Measurements from ENCODE around the gene CCL26.
A peak's percentile ranks its signal among the peaks of the same experiment; 100 is the strongest.

GRCh38 chr7:75756991-75757676 is 14.9 kb downstream of the CCL26 start:
- TF ChIP-seq MAFK (IDR thresholded peaks at IDR 0.05; ENCODE audit: partially characterized antibody): no peak
- TF ChIP-seq CTCF (IDR thresholded peaks at IDR 0.05): peak; percentile 24
- TF ChIP-seq, protein P1, sequence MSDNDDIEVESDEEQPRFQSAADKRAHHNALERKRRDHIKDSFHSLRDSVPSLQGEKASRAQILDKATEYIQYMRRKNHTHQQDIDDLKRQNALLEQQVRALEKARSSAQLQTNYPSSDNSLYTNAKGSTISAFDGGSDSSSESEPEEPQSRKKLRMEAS (IDR thresholded peaks at IDR 0.05): no peak
- no peak for TF ChIP-seq POLR2A (IDR thresholded peaks at IDR 0.05; ENCODE audit: low read length)
- no peak for TF ChIP-seq CHD4 (IDR thresholded peaks at IDR 0.05; ENCODE audit: borderline replicate concordance)
- no peak for TF ChIP-seq ZSCAN20 (CRISPR knock-in tag; IDR thresholded peaks at IDR 0.05)
- TF ChIP-seq, protein P2, sequence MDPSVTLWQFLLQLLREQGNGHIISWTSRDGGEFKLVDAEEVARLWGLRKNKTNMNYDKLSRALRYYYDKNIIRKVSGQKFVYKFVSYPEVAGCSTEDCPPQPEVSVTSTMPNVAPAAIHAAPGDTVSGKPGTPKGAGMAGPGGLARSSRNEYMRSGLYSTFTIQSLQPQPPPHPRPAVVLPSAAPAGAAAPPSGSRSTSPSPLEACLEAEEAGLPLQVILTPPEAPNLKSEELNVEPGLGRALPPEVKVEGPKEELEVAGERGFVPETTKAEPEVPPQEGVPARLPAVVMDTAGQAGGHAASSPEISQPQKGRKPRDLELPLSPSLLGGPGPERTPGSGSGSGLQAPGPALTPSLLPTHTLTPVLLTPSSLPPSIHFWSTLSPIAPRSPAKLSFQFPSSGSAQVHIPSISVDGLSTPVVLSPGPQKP (IDR thresholded peaks at IDR 0.05; ENCODE audit: low read depth, low read length): no peak
- 0 out of 3 replicates have a peak, but pooled peaks have one; percentile 44 for TF ChIP-seq SMC3 (IDR thresholded peaks at IDR 0.05)
- peak; percentile 23 to 59; a peak in 3 of 5 replicates for TF ChIP-seq RAD21 (conservative IDR thresholded peaks at IDR 0.05 in 1 of 2, IDR thresholded peaks at IDR 0.05 in 1 of 2)
- TF ChIP-seq EHMT2 (IDR thresholded peaks at IDR 0.05; ENCODE audit: low read depth): no peak
- no peak for TF ChIP-seq HOXA7 (CRISPR knock-in tag; IDR thresholded peaks at IDR 0.05)
- TF ChIP-seq KDM1A (IDR thresholded peaks at IDR 0.05; ENCODE audit: low read depth): no peak
- TF ChIP-seq ZC3H11A (IDR thresholded peaks at IDR 0.05): no peak
- no peak for TF ChIP-seq ESRRA (IDR thresholded peaks at IDR 0.05; ENCODE audit: borderline replicate concordance, low read length)
